HG03175 (cell line): Measurements from ENCODE around the gene MNS1.
"Not testable (repeated sequence)": the region's sequence is repeated elsewhere in the genome, so short reads cannot be mapped to it uniquely, and the experiment has no call there.

Source experiments
- ATAC-seq: cut with Tn5 transposase; IDR thresholded peaks from one replicate; pipeline ENCODE4 v1.9.1; 2021; ENCODE audit warnings: mild to moderate bottlenecking, moderate library complexity; ENCODE audit not compliant: unreplicated experiment

Gene MNS1

GRCh38 chr15:56456229-56456628, 8.7 kb downstream of the MNS1 start:
- no peak for ATAC-seq

DNA sequence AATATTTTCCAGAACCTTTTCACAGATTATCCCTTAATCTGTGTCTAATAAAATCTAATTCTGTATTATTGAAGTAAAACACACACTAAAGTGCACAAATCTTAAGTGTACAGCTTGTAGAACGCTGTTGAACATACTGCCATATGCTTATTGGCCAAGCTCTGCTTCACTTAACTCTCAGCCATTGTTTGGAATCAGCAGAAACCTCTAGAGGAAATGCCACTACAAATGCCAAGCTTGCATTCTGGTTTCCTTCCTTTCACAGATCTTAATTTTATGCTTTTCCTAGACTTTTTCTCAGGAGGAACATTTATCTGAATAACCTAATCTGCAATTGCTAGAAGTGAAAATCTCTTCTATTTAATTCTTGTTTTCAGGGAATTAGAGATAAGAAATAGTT, 10.1 kb downstream of the MNS1 start:
- ATAC-seq = no peak

DNA sequence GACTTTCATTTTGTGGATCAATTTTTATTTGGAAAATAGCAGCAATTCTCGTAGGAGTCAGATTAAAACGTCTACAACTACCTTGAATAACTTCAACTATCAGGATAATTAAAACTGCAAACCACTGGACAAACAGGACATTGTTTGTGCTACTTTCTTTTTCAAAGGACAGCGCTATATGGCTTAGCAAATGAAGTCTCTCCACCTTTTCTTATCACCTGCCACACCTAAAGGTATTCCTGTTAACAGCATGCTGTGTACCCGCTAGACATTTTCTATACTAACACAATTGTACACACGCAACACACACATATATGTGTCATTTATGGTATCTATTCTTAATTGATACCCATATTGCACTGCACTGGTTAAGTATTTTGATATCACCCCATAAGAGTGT, 19.2 kb downstream of the MNS1 start:
- no peak for ATAC-seq

DNA sequence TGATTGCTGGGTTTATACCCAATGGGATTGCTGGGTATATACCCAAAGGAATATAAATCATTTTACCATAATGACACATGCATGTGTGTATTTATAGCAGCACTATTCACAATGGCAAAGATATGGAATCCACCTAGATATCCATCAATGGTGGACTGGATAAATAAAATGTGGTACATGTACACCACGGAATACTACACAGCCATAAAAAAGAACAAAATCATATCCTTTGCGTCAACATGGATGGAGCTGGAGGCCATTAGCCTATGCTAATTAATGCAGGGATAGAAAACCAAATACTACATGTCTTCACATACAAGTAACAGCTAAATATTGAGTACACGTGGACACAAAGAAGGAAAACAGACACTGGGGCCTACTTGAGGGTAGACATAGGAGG, 22.6 kb downstream of the MNS1 start:
- no peak for ATAC-seq

DNA sequence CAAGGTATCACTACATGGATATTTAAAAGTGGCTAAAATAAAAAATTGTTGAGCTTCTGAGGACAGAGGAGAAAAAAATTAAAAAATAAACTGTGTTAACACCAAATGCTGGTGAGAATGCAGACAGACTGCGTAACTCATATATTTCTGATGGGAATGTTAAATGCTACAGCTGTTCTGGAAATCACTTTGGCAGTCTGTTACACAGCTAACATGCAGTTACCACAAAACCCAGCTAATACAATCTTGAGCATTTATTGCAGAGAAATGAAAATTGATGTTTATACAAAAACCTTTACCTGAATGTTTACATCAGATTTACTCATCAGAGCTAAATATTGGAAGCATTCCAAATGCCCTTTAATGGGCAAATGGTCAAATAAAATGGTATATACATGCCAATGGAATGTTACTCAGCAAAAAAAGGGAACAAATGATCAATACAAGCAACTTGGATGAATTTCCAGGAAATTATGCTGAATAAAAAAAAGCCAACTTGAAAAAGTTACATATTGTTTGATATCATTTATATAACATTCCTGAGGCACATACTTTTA, 24.6 kb downstream of the MNS1 start:
- no peak for ATAC-seq

- ATAC-seq = no peak
These were observed 32.6 kb downstream of the MNS1 start for GRCh38 chr15:56432304-56432703.

GRCh38 chr15:56428821-56429458, 36.0 kb downstream of the MNS1 start:
- no peak for ATAC-seq

DNA sequence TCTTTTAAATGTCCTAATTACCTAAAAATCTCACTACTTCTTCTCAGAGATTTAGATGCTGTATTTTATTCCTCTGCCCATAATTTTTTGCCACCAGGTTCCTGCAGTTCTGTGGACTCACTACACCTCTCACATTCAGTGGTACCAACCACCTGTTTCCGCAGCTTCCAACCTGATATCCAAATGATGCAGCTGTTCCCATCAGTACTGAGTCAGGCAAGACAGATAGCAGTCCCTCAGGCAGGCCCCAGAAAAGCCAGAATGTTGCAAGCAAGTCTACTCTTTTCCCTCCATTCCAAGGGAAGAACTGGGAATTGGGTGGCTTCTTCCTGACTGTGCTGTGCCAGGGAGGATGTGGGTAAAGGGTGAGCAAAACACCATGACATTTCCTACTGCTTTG, 39.0 kb downstream of the MNS1 start:
- ATAC-seq = no peak

GRCh38 chr15:56425276-56425675, 39.7 kb downstream of the MNS1 start:
- ATAC-seq = no peak

- ATAC-seq = not testable (repeated sequence)
These were observed 51.7 kb downstream of the MNS1 start for GRCh38 chr15:56413114-56413733.

DNA sequence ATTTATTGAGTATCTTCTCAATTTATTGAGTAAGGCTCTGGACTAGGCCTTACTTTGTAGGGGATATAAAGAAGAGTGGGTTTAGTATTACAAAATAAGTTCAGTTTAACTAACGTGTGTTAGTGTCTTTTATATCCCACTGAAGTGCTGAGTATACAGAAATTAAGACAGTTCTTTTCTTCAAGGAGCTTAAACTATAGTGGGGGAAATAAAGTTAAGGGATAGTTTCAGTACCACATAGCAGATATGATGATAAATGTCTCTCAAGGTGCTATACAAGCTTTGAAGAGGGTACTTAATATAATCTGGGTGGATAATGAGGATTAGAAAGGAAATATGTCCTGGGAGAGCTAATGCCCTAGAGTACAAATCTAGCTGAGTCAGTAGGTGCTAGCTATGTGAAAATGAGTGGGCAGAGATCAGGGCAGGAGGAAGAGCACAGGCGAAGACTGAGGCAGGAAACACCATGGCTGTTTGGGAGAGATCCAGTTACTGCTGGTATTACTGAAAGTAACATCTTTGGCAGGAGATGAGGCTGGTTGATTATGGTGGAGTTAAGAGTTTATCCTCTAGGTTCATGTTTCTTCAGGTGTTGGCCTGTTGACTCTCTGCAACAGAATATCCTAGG, 53.7 kb downstream of the MNS1 start:
- ATAC-seq = no peak

DNA sequence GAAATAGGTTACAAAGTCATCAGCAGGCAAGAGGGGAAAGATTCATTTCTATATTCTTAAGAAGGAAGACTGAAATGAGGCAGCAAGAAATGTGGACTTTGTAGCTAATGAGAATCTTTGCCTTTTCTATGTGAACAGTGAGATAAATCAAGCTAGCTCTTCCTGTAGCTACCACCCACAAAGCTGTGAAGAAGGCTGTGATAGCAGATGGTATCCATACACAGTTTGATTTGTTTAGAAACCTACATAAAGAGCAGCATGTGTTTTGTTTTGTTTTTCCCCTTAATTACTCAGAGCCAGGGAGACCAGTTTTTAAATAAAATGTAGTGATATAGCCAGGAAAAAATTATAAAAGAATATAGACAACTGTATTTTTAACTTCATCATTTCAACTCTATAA, 54.2 kb downstream of the MNS1 start:
- no peak for ATAC-seq

DNA sequence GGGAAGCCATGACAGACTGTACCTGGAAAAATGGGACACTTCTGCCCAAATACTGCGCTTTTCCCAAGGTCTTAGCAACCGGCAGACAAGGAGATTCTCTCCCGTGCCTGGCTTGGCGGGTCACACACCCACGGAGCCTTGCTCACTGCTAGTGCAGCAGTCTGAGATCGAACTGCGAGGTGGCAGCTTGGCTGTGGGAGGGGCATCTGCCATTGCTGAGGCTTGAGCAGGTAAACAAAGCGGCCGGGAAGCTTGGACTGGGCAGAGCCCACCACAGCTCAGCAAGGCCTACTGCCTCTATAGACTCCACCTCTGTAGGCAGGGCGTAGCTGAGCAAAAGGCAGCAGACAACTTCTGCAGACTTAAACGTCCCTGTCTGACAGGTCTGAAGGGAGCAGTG, 65.7 kb downstream of the MNS1 start:
- ATAC-seq = not testable (repeated sequence)

GRCh38 chr15:56397325-56397724, 67.6 kb downstream of the MNS1 start:
- not testable (repeated sequence) for ATAC-seq

DNA sequence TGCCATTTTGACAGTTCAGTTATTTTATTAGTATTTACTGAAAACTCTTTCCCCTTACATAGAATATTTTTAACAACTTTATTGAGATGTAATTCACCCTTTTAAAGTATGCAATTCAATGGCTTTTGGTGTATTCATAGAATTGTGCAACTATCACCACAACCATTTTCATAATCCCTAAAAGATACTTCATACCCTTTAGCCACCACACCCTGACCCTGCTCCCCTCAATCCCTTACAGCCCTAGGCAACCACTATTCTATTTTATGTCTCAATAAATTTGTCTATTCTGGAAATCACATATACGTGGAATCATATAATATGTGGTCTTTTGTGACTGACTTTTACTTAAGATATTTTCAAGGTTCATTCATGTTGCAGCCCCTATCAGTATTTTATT, 70.0 kb downstream of the MNS1 start:
- ATAC-seq = no peak

DNA sequence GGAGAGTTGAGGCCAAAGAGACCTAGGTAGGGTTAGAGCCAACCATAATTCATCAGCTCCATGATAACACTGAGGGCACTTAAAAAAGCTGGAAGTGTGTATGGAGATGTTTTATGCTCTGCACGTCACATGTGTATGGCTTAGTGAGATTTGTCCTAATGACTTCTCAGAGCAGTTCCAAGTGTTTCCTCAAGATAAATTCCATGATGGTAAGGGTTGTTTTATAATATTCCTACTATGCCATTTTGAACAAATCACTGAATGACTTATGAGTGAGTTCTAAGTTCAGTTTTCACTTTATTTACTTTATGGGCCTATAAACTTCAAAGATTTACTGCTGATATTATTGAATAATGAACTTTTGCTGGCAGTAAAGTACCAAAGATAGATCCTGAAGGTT, 71.7 kb downstream of the MNS1 start:
- no peak for ATAC-seq

DNA sequence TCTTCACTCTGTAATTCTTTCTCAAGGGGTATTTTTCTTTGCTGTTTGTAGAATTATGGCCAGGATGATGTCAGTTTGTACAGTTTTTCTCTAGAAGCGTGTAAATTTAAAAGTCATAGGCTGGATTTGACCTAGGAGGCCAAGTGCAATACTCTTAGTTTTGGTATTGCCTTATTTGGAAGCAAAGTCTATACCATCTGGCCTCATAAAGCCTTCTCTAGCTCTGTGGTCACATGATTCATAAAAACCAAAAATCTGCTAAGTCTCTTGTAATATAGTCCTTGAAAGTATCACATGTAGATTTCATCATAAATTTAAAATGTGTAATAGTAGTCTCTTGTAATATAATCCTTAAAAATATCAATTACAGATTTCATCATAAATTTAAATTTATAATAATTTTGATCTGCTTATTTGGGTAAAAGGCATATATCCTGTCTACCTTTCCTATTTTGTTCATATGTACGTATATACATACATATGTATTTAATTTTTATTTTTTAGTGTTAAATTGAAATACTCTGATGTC, 74.1 kb downstream of the MNS1 start:
- no peak for ATAC-seq

GRCh38 chr15:56385908-56386307, 79.0 kb downstream of the MNS1 start:
- no peak for ATAC-seq

DNA sequence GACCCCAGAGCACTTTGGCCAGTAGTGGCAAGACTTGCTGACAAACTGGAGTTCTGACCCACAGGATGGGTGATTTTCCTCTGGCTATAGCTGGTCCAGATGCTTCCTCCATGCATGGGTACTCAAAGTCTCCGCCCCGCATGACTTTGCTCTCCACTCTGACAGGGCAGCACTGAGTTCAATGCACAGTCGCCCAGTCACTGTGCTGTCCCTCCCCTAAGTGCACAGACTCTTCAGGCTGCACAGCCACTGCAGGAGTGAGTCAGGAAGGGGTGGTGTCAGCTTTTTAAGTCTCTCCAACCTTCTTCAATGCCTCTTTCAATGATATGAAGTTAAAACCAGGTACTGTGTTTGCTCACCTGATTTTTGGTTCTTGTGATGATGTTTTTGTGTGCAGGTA, 81.9 kb downstream of the MNS1 start:
- ATAC-seq = no peak
